Kasumi-1 (cell line): Measurements from ENCODE around the gene ARMC2.
"Not testable (repeated sequence)": the region's sequence is repeated elsewhere in the genome, so short reads cannot be mapped to it uniquely, and the experiment has no call there.

Experiments
- DNase-seq, 2 experiments: peaks; one replicate each; lab custom pipeline; 2025; lab: John Stamatoyannopoulos, UW

ARMC2 gene

GRCh38 chr6:108832738-108833137 lies 15.5 kb upstream of the ARMC2 start:
- no peak for DNase-seq

DNA sequence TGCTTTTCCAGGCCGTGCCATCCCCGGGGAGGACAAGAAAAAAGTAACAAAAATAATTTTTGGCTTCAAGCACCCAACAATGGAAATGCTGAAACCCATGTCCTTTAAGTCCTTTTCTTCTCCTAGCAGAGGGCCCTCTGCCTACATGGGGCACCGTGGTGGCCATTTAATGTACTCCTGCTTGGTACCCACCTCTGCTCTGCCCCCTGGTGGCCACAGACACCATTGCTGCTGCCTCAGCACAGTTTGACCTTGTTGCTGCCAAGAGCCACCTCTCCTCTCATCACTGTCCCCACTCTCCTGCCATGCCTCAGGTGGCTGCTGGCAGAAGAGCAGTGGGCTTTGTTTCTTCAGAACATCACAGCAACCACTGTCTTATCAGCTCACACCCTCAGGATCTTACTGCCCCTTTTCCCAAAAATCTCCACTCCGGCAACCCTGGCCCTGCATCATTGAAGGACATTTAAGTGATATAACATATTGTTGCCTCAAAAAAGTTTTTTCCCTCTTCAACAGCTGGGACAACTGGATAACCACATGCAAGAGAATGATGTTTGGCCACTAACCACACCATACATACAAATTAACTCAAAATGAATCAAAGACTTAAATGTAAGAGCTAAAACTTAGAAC lies 12.9 kb upstream of the ARMC2 start:
- peak; percentile 78 to 82 for DNase-seq

- DNase-seq, result no peak
Observed at GRCh38 chr6:108836061-108836460, 12.2 kb upstream of the ARMC2 start.

DNA sequence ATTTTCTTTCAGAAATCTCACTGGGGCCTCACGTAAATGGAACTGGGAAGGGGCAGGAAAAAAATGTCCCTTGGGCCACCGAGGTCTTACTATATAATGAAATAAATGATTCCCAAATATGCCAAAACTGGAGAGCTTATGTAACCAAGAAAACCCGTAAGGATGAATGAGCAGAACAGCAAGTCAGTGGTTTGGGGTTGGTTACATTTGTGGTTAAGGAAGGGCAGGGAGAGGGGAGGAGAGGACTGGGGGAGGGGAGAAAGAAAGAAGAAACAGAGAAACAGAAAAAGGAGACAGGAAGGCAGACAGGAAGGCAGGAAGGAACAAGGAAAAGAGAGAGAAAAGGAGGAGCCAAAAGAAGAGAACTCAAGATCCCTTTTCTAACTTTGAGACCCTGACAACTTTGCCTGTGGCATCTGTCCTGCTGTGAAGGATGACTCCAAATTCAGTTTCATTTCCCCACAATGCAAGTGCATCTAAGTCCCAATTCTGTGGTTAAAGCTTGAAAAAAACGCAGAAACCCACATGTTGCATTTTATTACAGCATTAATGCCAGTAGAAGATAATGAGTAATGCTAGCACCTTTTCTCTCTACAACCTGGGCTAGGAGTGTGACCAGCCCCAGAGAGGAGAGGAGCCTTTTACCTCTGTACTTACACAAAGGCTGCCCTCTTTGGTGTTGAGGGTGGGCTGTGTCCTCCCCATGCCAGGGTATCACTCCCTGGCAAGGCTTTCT lies 10.8 kb upstream of the ARMC2 start:
- DNase-seq, result no peak

GRCh38 chr6:108838101-108838717 lies 10.0 kb upstream of the ARMC2 start:
- DNase-seq, result peak in 1 of 2 experiments; percentile 11

GRCh38 chr6:108839083-108839642 lies 9.1 kb upstream of the ARMC2 start:
- no peak for DNase-seq

GRCh38 chr6:108840919-108841318 lies 7.3 kb upstream of the ARMC2 start:
- DNase-seq, result no peak

- DNase-seq, result peak in 1 of 2 experiments; percentile 9
Observed at GRCh38 chr6:108841377-108841855, 6.8 kb upstream of the ARMC2 start.

GRCh38 chr6:108844135-108844534 lies 4.1 kb upstream of the ARMC2 start:
- DNase-seq, result no peak

GRCh38 chr6:108845145-108845544 lies 3.1 kb upstream of the ARMC2 start:
- DNase-seq, result no peak

DNA sequence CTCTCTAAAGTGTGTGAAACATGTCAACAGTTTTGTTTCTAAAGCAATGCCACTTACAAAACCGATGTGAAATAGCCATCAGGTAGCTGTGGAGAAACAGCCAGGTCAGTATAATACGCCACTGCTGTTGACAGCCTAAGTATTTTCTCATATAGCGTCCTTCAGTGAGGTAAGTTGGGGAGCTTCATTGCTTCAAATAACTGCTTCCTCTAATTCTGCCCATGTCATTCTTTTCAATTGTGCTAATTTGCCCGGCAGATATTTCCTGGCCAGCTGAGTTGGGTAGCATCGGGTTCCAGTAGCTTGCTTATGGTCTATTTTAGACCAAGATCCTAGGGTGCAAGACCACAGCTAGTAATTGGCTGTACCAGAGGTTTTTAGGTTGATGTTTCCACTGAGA lies 2.1 kb upstream of the ARMC2 start:
- no peak for DNase-seq

DNA sequence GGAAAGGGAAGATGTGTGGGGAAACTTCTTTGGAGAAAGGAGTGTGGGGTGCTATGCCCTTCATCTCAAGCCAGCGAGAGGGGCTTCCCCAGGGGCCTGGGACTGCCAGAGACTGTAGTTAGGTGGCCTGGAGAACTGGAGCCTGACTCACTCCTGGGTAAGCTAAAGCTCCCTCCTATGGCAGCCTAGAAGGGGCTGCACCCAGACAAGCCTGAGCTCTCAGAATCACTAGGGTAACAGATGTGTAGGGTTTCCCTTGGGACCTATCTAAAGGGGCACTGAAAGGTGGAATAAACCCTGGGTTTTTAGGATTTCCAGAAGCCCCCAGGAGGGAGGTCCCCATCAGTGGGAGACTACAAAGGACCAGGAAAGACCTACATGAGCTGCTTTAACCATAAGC lies 1.6 kb upstream of the ARMC2 start:
- DNase-seq, result no peak

GRCh38 chr6:108847738-108848115 lies 495 bp upstream of the ARMC2 start:
- DNase-seq, result no peak

- no peak for DNase-seq
Observed at GRCh38 chr6:108850669-108851465, 2.6 kb downstream of the ARMC2 start.

GRCh38 chr6:108851756-108852155 lies 3.5 kb downstream of the ARMC2 start:
- no peak for DNase-seq

DNA sequence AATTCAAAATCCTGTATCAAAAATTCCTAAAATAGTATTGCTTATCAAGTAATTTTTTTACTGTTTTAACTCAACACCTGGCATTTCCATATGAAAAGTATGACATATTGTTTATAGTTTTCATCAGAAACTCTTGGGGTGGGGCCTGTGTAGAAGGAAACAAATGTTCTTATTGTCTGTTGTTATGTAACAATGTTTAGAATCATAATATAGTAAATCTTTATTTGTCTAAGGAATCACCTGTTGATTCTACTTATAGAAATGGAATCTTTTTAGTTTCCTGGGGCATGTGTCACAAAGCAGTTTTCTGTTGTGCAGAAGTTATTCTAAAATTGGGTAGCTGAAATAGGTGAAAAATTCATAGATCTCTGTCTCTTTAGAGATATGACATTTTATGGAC lies 4.9 kb downstream of the ARMC2 start:
- no peak for DNase-seq

DNA sequence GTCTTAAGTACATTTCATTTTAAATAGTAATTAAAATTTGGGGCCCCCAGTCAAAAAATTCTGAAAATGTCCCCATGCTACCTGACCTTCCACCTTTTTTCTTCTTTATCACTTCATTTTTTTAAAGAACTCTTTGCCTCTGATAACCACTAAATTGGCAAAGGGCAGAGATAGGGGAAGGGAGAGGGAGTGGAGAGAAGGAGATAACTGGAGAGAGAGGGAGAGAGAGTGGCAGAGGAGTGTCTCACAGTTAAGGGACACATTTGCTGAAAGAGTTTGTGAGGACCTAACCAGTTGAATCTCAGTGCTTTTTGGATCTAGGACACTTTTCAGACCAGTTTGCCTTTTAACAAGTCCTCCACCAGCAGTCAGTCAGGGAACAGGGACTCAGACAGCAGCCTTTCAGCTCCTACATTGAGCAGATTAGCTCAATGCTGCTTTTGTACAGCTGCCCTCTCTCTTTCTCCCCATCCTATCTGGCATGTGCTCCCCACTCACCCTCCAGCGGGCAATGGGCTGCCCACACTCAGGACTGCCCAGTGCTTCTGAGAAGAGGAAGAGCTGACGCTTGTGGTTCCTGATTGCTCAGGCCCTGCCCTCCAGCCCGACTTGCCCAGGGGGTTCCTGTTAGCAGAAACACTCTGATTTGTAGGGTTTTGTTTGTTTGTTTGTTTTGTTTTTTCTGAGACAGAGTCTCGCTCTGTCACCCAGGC lies 14.4 kb downstream of the ARMC2 start:
- DNase-seq, result no peak

GRCh38 chr6:108865751-108866286 lies 17.6 kb downstream of the ARMC2 start:
- DNase-seq, result not testable (repeated sequence)

DNA sequence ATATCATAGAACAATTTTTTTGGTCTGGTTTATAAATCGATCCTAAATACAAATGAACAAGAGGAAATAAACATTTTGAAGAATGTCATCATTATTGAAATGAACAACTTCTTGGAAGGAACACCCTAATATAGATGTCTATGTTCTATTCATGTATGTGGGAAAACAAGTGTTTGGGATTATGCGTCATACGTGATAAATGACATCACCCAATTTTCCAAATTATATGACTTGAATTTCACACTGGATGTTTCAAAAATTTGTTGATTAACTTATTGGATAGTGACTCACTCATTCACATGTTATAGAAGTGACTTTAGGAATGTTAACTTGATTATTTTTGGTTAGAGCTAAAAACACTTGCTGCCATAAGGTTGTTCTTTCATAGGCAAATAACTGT lies 18.6 kb downstream of the ARMC2 start:
- no peak for DNase-seq

DNA sequence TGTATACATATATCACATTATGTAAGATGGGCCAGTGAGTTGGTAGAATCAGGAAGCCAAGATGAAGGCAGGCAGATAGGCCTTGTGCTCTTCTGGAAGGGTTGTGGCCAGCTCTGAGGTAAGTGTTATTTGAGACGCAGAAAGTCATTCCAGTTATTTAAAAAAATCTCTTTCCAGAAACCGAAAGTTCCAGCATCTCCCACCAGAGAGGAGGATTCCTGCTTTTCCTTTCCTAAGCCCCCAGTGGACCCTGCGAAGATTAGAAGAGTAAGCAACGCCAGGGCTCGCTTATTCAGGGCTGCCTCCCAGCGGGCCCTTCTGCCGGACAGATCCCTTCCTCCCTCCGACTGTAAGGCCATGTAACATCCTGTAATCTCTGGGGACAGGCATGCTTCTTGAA lies 20.4 kb downstream of the ARMC2 start:
- no peak for DNase-seq

DNA sequence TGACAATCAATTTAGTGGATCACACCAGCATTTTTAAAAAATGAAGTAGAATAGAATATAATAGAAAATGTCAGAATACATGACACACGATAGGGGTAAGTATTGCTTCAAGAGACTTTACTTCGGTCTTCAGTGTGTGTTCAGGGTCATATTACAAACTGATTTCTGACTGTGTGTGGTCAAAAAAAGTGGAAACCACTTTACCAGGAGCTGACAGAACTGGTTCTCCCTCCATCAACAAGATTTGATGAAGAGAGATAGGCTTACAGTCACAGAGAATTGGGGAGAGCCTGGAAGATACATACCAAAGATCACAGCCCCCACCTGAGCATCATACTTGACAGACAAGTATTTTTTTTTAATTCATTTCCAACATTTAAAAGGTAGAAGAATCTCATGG lies 21.7 kb downstream of the ARMC2 start:
- DNase-seq, result no peak
